Stimulated activated naive CD4-positive, alpha-beta T cell (primary cell): ENCODE data around the gene XRCC2.
"Not testable (repeated sequence)": the region's sequence is repeated elsewhere in the genome, so short reads cannot be mapped to it uniquely, and the experiment has no call there.

Source experiments
- DNase-seq, 6 experiments: peaks; one replicate each; lab custom pipeline; 2025; lab: John Stamatoyannopoulos, UW

Gene XRCC2

DNA sequence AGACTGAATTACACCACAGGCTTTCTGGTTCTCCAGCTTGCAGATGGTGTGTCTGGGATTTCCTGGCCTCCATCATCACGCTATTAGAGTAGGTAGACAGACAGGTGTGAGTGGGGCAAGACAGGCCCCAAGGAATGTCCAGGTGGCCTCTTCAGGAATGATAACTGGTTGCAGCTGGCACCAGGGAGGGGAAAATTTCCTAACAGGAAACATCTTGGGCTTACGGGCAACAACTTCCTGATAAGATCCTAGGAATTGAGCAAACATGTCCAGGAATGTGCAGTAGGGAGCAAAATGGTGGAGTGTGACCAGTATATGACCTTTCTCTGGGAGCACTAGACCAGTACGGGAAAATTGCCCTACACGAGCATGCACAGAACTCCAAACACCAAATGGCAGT lies 11.3 kb downstream of the XRCC2 start:
- DNase-seq, result no peak

DNA sequence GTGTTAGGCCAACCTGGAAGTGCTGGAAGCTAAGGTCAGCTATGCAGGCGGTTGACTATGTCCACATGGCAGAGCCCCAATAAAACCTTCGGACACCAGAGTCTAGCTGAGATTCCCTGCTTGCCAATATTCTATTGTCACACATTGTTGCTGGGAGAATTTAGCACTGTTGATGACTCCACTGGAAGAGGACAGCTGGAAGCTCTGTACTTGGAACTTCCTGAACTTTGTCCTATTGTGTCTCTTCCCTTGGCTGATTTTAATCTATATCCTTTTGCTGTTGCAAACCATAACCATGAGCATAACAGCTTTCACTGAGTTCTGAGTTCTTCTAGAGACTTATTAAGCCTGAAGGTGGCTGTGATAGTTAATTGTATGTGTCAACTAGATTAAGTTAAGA lies 12.0 kb downstream of the XRCC2 start:
- no peak for DNase-seq

DNA sequence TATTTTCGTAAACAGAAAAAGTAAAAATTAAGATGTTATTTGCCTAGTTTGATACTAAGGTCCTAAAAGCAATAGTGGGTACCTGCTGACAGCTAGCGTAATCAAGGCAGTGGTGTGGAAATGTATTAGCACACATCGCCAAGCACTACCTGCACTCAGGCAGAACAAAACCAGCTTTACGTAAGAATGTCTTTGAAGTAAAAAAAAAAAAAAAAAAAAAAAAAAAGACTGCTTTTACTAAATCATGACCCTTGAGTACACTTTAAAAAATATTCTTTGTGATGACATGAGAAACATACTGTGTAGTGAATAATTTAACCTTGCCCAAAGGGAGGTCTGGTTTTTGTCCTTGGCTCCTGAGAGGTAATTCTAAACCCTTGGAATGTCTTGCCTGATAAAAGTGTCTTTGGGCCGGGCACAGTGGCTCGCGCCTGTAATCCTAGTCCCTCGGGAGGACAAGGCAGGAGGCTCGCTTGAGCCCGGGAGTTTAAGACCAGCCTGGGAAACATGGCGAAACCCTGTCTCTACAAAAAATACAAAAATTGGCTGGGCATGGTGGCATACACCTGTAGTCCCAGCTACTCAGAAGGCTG lies 12.7 kb downstream of the XRCC2 start:
- DNase-seq, result no peak

- DNase-seq, result no peak
These were observed 14.5 kb downstream of the XRCC2 start for GRCh38 chr7:152661479-152661878.

DNA sequence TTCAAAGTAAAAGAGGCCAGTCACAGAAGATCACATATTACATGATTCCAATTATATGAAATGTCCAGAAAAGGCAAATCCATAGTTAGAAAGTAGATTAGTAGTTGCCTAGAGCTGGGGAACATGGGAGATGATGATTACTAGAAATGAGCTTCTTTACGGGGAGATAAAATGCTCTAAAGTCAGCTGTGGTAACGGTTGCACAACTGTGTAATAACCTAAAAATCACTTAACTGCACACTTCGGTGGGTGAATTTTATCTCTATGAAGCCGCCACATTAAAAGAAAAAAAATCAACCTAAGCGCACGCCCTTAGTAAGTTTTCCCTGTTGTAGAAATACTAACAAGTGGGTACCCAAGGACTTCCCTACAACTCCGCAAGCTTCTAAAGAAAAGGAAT lies 15.9 kb downstream of the XRCC2 start:
- DNase-seq, result no peak

DNA sequence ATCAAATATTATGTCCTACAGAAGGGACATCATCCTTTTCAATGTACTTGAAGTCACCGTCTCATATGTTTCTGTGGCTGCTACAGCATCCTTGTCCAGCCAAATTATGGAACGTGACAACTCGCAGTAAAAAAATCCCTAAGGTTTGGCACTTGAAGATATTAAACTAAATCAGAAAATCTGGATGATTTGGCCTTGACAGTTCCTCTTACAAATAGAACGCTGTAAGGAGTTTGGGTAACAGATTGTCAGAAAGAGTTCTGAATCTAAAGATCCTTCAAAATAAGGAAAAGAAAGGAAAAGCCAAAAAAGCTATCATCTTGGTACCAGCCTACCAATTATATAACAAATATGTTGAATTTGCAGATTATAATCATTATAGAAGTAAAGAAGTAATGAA lies 21.0 kb downstream of the XRCC2 start:
- DNase-seq, result no peak

GRCh38 chr7:152649220-152649619 lies 26.7 kb downstream of the XRCC2 start:
- DNase-seq, result no peak

DNA sequence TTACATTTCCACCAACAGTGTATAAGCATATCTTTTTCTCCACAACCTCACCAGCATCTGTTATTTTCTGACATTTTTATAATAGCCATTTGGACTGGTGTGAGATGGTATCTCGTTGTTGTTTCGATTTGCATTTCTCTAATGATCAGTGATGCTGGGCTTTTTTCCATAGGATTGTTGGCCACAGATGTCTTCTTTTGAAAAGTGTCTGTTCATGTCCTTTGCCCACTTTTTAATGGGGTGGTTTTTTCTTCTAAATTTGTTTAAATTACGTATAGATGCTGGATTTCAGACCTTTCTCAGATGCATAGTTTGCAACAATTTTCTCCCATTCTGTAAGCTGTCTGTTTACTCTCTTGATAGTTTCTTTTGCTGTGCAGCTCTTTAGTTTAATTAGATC lies 28.9 kb downstream of the XRCC2 start:
- DNase-seq, result no peak

DNA sequence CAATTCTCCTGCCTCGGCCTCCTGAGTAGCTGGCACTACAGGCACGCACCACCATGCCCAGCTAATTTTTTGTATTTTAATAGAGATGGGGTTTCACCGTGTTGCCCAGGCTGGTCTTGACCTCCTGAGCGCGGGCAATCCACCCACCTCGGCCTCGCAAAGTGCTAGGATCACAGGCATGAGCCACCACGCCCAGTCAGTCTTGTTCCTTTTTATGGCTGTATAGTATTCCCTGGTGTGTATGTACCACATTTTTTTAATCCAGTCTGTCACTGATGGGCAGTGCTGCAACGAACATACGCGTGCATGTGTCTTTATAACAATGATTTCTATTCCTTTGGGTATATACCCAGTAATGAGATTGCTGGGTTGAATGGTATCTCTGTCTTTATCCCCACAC lies 29.4 kb downstream of the XRCC2 start:
- not testable (repeated sequence) for DNase-seq

DNA sequence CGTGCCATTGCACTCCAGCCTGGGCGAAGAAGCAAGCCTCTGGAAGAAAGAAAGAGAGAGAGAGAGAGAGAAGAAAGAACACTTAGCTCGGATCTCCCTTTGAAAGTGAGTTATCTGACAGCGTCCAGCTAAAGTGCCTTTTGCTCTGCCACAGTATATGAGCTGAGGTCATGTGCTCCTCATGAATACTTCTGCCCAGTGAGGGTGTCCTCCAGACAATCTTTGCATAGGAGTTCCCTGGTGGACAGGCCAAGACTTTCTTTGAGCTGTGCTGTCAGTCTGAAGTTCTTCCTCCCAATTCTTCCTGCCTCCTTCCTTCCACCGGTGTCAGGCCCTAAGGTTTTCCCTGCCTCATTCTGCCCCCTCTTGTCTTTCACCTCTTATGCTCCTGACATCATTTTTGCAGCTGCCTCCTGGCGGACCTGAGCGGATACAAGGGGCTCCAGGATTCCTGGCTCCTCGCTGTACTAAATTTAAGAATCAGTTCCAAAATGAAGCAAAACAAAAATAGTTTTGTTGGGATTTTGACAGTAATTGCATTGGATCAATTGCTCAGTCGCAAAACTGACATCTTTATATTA lies 31.9 kb downstream of the XRCC2 start:
- DNase-seq, result no peak

DNA sequence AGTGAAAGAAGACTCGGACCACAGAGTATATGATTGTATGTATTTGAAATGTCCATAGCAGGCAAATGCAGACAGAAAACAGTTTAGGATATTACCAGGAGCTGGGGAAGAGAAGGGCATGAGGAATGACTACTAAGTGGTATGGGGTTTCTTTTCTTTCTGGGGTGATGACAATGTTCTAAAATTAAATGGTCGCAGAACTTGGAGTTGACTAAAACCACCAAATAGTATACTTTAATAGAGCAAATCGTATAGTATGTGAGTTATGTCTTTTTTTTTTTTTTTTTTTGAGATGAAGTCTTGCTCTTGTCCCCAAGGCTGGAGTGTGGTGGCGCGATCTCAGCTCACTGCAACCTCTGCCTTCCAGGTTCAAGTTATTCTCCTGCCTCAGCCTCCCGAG lies 34.6 kb downstream of the XRCC2 start:
- DNase-seq, result no peak

DNA sequence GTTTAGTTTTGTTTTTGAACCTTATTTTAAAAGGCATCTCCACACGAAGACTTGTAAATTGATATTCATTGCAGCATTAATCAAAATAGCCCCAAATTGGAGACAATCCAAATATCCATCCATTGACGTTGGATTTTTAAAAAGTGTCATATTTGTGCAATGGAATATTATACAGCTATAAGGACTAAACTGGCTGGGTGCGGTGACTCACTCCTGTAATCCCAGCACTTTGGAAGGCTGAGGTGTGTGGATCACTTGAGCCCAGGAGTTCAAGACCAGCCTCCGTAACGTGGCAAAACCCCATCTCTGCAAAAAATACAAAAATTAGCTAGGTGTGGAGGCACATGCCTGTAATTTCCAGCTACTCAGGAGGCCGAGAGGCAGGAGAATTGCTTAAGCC lies 35.1 kb downstream of the XRCC2 start:
- DNase-seq, result no peak

DNA sequence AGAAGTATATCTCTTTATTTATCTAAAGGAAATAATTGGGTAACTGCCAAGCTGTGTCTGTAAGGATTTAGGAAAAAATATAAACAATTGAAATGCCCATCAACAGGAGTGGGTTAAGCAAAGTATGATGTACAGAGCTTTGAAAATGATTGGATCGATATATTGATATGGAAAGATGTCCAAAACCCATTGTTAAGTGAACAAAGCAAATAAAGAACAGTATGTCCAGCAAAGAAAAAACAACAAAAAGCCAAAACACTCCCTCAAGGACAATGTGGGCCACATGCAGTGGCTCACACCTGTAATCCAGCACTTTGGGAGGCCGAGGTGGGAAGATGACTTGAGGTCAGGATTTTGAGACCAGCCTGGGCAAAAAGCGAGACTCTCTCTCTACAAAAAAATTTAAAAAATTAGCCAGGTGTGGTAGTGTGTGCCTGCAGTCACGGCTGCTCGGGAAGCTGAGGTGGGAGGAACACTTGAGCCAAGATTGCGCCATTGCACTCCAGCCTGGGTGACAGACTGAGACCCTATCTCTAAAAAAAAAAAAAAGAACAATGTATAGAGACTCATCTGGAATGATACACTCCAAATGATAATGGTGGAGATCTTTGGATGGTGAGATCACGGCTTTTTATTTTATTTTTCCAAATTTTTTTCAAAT lies 37.9 kb downstream of the XRCC2 start:
- no peak for DNase-seq

- DNase-seq, result no peak
These were observed 38.8 kb downstream of the XRCC2 start for GRCh38 chr7:152637161-152637560.

GRCh38 chr7:152636441-152636840 lies 39.5 kb downstream of the XRCC2 start:
- DNase-seq, result no peak

DNA sequence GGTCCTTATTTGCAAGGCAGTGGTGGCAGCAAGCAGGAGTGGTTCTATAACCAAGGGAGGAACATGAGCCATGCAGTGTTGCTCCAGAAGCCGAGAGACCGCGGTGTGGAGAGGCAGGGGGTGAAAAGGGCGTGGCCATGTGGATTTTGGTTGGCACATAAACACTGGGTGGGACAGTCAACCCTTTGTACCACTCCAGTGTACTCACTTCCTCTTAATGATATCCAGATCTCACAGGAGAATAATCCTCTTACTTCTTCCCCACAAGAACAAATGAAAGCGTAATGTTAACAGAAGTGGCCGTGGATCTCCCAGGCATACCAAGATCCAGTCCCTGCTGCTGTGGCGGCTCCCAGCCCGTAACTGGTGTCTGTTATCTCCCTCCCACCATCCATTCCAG lies 42.4 kb downstream of the XRCC2 start:
- no peak for DNase-seq

DNA sequence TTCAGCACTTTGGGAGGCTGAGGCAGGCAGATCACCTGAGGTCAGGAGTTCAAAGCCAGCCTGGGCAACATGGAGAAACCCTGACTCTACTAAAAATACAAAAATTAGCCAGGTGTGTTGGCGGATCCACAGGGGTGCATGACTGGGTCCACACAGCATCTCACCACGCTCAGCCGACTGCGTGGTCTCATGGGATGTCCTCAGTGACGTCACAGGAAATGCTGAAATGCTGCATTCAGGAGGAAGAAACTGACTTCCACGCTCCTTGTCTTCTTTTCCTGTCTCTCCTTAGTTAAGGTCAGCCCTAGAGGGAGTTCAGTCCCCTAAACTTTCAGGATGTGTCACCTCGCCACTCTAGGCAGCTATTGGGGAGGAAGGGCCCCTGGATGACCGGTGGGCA lies 42.9 kb downstream of the XRCC2 start:
- DNase-seq, result no peak

GRCh38 chr7:152628772-152629171 lies 47.2 kb downstream of the XRCC2 start:
- DNase-seq, result not testable (repeated sequence)

GRCh38 chr7:152624228-152624627 lies 51.7 kb downstream of the XRCC2 start:
- DNase-seq, result no peak

DNA sequence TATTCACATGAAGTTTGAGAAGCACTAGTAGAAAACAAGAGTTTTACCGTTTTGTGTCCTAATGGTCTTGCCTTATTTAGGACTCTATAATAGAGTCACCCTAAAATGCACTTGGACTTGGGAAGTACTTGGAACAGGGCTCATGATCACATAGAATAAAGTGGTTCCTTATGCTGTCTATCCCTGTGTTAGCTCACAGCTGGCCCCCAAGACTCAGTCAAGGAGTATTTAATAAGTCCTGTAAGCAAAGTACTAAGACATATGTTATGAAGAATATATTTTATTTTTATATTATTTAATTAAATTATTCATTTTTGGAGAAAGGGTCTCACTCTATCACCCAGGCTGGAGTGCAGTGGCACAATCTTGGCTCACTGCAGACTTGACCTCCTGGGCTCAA lies 54.5 kb downstream of the XRCC2 start:
- no peak for DNase-seq

DNA sequence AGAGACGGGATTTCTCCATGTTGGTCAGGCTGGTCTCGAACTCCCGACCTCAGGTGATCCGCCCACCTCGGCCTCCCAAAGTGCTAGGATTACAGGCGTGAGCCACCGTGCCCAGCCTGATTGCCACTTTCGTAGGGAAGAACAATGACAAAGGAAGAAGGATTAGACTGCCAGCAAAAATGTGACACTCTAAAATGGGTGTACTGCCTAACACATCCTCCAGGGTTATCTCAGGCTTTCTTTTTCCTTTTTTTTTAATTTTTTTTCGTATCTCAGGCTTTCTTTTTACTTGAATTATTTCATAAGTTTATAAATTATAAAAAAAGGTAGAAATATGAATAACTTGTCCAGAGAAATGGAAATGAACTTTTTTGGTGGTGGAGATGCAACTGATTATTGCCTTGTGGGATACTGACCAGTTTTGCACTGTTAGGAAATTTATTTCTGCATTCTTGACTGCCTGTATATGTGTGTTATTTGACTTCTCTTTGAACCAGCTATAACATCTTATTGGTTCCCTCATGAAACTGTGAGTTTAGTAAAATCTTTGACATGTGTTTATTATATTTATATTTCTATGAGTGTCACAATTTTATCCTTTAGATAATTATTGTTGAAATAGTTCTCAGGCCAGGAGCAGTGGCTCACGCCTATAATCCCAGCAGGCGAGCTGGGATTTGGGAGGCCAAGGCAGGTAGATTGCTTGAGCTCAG lies 56.8 kb downstream of the XRCC2 start:
- DNase-seq, result no peak

DNA sequence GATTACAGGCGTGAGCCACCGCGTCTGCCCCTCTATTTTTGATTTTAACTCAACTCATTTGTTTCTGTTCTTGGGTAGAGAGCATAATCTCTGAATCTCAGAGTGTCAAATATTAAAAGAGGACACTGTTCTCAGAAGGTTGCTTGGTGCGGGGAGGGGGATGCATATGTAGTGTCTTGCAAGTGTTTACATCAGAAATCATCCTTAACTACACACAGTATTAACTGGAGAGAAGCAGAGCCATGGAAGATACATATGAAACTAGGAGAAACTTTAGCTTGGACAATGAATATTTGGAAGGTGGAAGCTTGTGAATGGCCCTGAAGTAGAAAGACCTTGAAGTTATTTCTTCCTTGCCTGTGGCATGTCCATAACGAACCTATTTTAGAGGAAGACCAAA lies 57.5 kb downstream of the XRCC2 start:
- DNase-seq, result no peak

DNA sequence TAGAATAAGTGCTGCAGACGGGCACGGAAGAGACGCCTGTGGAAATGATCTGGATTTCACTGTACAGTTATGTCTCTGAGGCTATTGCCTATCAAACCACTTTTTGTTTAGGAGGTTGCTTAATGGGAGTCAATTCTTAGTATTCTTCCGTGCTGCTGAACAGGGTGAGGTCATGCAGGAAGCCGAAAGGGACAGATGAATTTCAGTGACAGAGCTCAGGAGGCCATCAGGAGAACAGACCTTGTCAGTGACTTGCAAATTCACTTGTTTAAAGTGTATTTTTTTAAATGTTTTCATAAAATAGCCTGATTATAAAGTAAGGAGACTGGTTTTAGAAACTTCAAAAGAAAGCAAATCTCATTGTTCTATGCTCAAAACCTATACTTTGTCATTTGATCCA lies 58.9 kb downstream of the XRCC2 start:
- DNase-seq, result no peak
